GM21737 (cell line): ENCODE results near the gene TKT.

Experiments
- ATAC-seq: cut with Tn5 transposase; IDR thresholded peaks from one replicate; pipeline ENCODE4 v1.9.1; 2021; ENCODE audit warnings: mild to moderate bottlenecking, moderate library complexity; ENCODE audit not compliant: unreplicated experiment

TKT gene

GRCh38 chr3:53225651-53226050, 30.2 kb downstream of the TKT start:
- ATAC-seq, result no peak

- no peak for ATAC-seq
Measured at GRCh38 chr3:53225181-53225580, 30.6 kb downstream of the TKT start.

DNA sequence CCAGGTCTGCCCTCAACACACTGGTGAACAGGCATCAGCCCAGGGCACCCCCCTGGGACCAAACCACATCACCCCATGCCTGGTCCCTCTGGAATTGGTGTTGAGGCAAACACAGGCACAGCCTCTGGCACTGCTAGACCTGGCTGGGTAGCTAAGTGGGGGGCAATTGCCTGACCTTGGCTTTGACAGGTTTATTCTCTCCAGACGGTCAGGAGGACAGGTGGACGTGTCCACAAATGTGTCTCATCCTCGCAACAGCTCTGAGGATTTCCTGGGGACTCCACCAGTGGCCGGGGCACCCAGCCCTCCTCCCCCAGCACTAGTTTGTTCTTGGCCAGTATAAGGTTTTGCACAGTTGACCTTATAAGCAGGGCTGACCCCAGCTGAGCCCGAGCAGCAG, 31.3 kb downstream of the TKT start:
- no peak for ATAC-seq

GRCh38 chr3:53224026-53224425, 31.8 kb downstream of the TKT start:
- no peak for ATAC-seq

- ATAC-seq, result no peak
Measured at GRCh38 chr3:53223541-53223966, 32.3 kb downstream of the TKT start.

DNA sequence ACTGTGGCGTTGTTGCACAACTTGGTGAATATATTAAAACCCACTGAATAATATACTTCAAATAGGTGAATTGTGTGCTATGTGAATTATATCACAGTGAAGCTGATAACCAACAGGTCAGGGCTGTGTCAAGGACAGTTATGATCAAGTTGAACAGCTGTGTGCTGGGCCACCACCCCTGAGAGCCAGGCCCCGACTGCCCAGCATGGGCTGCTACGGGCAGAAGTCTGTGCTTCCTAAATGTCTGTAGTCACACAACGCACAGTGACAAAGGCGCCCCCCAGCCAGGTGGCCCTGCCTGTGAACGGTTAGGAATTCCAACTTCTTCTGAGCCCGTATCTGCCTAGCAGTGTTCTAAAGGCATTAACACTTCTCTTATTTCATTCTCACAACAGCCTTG, 32.8 kb downstream of the TKT start:
- no peak for ATAC-seq

DNA sequence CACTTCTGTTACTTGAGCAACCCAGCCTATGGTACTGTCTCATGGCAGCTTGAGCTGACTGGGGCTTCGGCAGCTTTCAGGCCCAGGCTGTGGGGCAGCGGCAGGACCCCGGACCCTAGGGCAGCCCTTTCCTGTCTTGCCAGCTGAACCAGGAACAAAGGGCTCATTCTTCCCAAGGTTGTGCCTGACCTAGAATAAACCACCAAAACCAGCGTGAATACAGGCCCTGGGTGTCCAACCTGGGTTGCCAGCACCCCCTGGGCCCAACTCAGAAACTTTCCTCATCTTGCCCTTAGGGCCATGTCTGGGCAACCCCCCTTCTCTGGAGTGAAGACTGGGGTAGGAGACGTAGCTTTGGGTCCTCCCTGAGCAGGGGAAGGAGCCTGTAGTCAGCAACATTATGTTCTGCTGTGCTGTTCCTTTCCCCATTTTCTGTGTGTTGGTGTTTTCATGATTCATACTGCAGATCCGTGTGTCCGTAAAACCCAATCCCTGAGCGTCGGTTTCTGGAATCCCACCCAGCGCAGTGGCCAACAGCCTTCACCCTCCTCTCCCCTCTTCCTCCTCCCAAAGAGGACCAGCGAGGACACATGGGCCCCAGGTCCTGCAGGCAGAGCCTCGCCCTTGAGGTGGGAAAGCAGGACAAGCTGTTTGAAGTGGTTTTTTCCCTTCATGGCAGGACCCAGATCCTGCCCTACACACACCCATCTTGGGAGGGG, 33.5 kb downstream of the TKT start:
- no peak for ATAC-seq

- no peak for ATAC-seq
Measured at GRCh38 chr3:53221827-53222182, 34.0 kb downstream of the TKT start.

- ATAC-seq, result no peak
Measured at GRCh38 chr3:53221345-53221744, 34.5 kb downstream of the TKT start.

DNA sequence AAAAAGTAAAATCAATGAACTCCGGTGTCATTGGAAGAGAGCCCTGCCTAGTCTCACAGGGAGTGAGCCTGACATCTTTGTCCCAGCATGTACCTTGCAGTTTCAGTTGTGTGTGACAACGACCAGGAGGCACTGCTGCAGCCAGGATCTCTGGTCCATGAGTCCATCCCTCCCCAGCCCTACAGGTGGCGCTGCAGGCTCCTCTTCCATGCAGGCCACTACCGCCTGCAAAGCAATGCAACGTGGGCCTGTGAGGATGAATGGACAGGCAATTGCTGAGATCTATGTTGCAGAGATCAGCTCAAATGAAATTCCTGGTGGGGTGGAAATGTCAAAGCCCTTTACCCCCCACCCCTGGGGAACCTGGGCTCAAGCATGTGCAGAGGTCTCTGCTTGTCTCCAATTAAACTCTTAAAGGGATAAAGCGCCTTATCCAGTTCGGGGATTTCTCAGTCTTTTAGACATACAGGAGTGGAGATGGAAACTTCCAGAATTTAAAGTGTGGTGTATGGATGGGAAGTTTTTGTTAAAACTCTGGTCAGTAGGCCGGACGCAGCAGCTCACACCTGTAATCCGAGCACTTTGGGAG, 35.8 kb downstream of the TKT start:
- no peak for ATAC-seq

DNA sequence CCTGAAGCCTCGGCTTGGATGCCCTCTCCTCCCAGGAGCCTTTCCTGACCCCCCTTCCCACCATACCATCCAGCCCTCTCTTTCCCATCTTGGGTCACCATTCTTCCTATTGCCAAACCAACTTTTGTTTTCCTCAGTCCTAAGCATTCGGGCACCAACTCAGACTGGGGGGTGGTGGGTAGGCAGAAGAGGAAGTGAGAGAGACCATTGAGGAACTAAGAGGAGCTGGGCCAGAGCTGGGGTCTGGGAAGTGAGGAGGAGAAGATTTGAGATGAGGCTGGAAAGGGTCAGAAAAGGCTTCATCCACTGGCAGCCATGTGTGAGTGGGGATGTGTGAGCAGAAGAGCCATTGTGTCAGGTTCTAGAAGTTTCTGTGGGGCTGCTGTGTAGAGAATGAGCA, 37.7 kb downstream of the TKT start:
- ATAC-seq, result no peak

- ATAC-seq, result no peak
Measured at GRCh38 chr3:53217175-53217574, 38.6 kb downstream of the TKT start.

GRCh38 chr3:53216723-53217122, 39.1 kb downstream of the TKT start:
- ATAC-seq, result no peak

DNA sequence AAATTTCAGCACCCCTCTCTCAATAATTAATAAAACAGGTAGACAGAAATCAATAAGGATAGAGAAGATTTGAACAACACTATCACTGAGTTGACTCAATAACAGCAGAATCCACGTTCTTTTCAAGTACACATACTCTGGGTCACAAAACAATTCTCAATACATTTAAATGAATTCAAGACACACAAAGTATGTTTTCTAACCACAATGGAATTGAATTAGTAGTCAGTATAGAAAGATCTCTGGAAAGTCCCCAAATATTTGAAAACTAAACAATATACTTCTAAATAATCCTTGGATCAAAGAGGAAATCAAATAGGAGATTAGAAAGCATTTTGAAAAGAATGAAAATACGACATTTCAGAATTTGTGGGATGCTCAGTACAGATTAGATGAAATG, 40.0 kb downstream of the TKT start:
- ATAC-seq, result no peak

DNA sequence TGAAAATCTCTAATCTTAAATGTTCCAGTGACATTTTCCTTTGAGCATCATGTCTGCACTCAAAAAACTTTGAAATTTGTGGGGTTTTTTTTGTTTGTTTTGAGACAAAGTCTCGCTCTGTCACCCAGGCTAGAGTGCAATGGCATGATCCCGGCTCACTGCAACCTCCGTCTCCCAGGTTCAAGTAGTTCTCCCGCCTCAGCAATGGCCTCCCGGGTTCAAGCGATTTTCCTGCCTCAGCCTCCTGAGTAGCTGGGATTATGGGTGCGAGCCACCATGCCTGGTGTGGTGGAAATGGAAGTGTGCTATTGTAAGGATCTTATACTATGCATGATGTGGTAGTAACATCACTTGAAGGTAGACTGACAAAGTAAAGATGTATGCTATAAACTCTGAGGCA, 42.5 kb downstream of the TKT start:
- ATAC-seq, result no peak

DNA sequence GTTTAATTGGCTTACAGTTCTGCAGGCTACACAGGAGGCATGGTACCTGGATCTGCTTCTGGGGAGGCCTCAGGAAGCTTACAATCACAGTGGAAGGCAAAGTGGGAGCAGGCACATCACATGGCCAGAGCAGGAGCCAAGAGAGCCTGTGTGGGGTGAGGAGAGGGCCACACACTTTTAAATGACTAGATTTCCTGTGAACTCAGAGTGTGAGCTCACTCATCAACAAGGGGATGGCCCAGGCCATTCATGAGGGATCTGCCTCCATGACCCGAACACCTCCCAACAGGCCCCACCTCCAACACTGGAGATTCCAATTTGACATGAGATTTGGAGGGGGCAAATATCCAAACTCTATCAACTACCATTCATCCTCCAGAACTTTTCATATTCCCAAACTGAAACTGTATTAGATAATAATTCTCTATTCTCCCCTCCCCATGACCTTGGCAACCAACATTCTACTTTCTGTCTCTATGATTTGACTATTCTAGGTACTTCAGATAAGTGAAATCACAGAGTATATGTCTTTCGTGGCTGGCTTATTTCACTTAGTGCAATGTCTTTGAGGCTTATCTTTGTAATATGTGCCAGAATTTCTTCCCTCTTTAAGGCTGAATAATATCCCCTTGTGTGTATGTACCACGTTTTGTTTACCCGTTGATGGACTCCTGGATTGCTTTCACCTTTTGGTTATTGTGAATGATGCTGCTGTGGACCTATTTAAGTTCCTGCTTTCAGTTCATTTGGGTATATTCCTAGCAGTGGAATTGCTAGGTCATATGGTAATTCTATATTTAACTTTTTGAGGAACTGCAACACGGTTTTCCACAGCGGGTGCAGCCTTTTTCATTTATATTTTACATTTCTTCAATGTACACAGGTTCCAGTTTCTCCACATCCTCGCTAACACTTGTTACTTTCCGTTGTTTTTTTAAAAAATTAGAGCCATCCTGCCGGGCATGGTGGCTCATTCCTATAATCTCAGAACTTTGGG, 43.8 kb downstream of the TKT start:
- ATAC-seq, result no peak

GRCh38 chr3:53202331-53203015, 53.3 kb downstream of the TKT start:
- no peak for ATAC-seq

DNA sequence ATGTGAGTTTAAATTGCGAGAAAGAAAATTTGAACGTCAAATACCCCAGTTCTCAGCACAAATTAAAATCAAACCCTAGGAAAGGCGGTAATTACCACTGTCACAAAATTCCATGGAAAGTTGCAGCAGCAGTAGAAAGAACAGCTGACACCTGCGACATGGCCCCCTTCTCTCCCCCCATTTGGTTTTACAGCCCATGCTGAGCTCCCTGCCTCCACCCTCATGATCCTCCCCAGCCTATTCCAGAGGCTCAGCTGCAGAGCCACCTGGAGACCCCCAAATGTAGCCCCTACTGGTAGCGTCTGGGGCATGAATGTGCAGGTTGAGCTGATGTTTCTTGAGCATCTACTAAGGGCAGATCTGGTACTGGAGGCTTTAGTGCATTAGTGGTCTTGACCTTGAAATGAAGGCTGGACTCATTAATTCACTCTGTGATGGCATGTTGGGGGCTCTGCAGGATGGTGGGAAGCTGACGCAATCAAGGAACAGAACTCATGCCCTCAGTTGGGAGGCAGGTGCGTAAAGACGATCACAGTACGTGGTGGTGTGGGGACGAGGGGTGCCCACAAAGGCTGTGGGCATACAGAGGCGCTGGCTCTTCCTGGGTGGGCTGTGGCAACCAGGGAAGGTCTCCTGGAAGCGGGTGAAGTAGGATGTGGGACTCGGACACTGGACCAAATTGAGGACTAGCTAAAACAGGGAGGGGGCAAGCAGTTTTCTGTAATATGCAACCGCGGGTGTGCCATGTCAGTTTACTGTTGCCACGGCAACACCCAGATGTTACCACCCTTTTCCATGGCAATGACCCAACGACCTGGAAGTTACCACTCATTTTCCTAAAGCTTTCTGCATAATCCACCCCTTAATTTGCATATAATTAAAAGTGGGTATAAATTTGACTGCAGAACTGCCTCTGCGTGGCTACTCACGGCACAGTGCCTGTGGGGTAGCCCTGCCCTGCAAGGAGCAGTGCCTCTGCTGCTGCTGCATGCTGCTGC, 55.0 kb downstream of the TKT start:
- no peak for ATAC-seq

- no peak for ATAC-seq
Measured at GRCh38 chr3:53199834-53200233, 56.0 kb downstream of the TKT start.

DNA sequence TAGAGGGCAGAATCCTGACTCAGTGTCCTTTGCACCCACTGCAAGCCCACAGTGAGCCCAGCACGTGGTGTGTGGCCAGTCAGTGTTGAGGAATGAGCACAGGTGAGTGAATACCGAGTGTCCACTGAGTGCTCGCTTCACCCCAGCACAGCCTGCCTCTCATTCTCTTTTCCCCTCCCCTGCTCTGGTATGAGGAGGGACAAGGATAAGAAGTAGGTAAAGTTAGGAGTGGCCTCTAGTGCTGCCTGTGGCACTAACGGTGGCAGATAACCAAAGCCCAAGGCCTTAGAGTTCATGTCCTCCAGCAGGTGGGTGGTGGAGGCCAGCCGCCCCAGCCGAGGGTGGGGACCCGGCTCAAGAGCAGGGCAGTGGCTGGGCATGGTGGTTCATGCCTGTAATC, 56.8 kb downstream of the TKT start:
- no peak for ATAC-seq
